ENCODE data around the gene TMEM106C. TPM values are rescaled to one million over a fixed set of nuclear protein-coding genes. Genes with fewer than 3 reads are reported as not detected.

TMEM106C gene
- total and polyA plus RNA-seq, 2 of the 13 experiments (the other 11 are each of a cell fraction or from before 2014, with no cell fraction given): 132 to 192 TPM

GRCh38 chr12:47963340-47964040, at the start of gene TMEM106C (continued):
- TF ChIP-seq FOXA1 (IDR thresholded peaks at IDR 0.05): no peak
- TF ChIP-seq FOXA1 (CRISPR knock-in tag; IDR thresholded peaks at IDR 0.05): no peak
- TF ChIP-seq POLR2G (IDR thresholded peaks at IDR 0.05; ENCODE audit: low read depth, low read length): peak; percentile 66
- TF ChIP-seq ZFYVE20 (CRISPR knock-in tag; IDR thresholded peaks at IDR 0.05; ENCODE audit: borderline replicate concordance, low read depth): 0 out of 2 replicates have a peak, but pooled peaks have one; percentile 72
- TF ChIP-seq ZBTB1 (CRISPR knock-in tag; IDR thresholded peaks at IDR 0.05; ENCODE audit: borderline replicate concordance): no peak
- no peak for TF ChIP-seq ZNF878 (CRISPR knock-in tag; IDR thresholded peaks at IDR 0.05)
- no peak for TF ChIP-seq ATRX (CRISPR knock-in tag; IDR thresholded peaks at IDR 0.05; ENCODE audit: borderline replicate concordance)
- peak; percentile 87 for TF ChIP-seq FOXC1 (CRISPR knock-in tag; IDR thresholded peaks at IDR 0.05; ENCODE audit: borderline replicate concordance)
- TF ChIP-seq, protein P1, sequence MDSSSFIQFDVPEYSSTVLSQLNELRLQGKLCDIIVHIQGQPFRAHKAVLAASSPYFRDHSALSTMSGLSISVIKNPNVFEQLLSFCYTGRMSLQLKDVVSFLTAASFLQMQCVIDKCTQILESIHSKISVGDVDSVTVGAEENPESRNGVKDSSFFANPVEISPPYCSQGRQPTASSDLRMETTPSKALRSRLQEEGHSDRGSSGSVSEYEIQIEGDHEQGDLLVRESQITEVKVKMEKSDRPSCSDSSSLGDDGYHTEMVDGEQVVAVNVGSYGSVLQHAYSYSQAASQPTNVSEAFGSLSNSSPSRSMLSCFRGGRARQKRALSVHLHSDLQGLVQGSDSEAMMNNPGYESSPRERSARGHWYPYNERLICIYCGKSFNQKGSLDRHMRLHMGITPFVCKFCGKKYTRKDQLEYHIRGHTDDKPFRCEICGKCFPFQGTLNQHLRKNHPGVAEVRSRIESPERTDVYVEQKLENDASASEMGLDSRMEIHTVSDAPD (CRISPR knock-in tag; IDR thresholded peaks at IDR 0.05): no peak
- no peak for TF ChIP-seq ZNF841 (CRISPR knock-in tag; IDR thresholded peaks at IDR 0.05; ENCODE audit: borderline replicate concordance)
- peak; percentile 96 for TF ChIP-seq XRCC5 (optimal IDR thresholded peaks at IDR 0.05; ENCODE audit: low read length)
- TF ChIP-seq ZNF614 (CRISPR knock-in tag; IDR thresholded peaks at IDR 0.05; ENCODE audit: borderline replicate concordance): no peak; the same call in 1 of the 2 replicates
- no peak for TF ChIP-seq THYN1 (CRISPR knock-in tag; IDR thresholded peaks at IDR 0.05; ENCODE audit: borderline replicate concordance, low read depth)
- TF ChIP-seq, protein P2, sequence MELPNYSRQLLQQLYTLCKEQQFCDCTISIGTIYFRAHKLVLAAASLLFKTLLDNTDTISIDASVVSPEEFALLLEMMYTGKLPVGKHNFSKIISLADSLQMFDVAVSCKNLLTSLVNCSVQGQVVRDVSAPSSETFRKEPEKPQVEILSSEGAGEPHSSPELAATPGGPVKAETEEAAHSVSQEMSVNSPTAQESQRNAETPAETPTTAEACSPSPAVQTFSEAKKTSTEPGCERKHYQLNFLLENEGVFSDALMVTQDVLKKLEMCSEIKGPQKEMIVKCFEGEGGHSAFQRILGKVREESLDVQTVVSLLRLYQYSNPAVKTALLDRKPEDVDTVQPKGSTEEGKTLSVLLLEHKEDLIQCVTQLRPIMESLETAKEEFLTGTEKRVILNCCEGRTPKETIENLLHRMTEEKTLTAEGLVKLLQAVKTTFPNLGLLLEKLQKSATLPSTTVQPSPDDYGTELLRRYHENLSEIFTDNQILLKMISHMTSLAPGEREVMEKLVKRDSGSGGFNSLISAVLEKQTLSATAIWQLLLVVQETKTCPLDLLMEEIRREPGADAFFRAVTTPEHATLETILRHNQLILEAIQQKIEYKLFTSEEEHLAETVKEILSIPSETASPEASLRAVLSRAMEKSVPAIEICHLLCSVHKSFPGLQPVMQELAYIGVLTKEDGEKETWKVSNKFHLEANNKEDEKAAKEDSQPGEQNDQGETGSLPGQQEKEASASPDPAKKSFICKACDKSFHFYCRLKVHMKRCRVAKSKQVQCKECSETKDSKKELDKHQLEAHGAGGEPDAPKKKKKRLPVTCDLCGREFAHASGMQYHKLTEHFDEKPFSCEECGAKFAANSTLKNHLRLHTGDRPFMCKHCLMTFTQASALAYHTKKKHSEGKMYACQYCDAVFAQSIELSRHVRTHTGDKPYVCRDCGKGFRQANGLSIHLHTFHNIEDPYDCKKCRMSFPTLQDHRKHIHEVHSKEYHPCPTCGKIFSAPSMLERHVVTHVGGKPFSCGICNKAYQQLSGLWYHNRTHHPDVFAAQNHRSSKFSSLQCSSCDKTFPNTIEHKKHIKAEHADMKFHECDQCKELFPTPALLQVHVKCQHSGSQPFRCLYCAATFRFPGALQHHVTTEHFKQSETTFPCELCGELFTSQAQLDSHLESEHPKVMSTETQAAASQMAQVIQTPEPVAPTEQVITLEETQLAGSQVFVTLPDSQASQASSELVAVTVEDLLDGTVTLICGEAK (IDR thresholded peaks at IDR 0.05): no peak
- TF ChIP-seq, protein P2 (CRISPR knock-in tag; IDR thresholded peaks at IDR 0.05): no peak
- peak; percentile 81 for TF ChIP-seq STAG1 (CRISPR knock-in tag; IDR thresholded peaks at IDR 0.05)
- no peak for TF ChIP-seq DNMT3B (CRISPR knock-in tag; conservative IDR thresholded peaks at IDR 0.05)
- TF ChIP-seq ZBTB7B (CRISPR knock-in tag; IDR thresholded peaks at IDR 0.05): 0 out of 2 replicates have a peak, but pooled peaks have one; percentile 45
- 0 out of 2 replicates have a peak, but pooled peaks have one; percentile 67 for TF ChIP-seq ZNF30 (CRISPR knock-in tag; IDR thresholded peaks at IDR 0.05)
- TF ChIP-seq ZNF790 (CRISPR knock-in tag; IDR thresholded peaks at IDR 0.05; ENCODE audit: borderline replicate concordance): peak; percentile 87; the same call in 1 of the 2 replicates
- TF ChIP-seq ZNF713 (CRISPR knock-in tag; IDR thresholded peaks at IDR 0.05): no peak

Measured in HepG2 (cell line).